NCI-H2171 (cell line): ENCODE results near the gene TTR.

Source experiments
- DNase-seq: peaks from one replicate; lab custom pipeline; 2025; lab: John Stamatoyannopoulos, UW

TTR gene

DNA sequence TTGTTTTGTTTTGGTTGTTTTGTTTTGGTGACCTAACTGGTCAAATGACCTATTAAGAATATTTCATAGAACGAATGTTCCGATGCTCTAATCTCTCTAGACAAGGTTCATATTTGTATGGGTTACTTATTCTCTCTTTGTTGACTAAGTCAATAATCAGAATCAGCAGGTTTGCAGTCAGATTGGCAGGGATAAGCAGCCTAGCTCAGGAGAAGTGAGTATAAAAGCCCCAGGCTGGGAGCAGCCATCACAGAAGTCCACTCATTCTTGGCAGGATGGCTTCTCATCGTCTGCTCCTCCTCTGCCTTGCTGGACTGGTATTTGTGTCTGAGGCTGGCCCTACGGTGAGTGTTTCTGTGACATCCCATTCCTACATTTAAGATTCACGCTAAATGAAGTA is at the start of gene TTR:
TTR (plus strand) TSS at position 250 of the 400 bp plus-strand sequence; CDS start at position 276, 26 bp downstream.
- no peak for DNase-seq

DNA sequence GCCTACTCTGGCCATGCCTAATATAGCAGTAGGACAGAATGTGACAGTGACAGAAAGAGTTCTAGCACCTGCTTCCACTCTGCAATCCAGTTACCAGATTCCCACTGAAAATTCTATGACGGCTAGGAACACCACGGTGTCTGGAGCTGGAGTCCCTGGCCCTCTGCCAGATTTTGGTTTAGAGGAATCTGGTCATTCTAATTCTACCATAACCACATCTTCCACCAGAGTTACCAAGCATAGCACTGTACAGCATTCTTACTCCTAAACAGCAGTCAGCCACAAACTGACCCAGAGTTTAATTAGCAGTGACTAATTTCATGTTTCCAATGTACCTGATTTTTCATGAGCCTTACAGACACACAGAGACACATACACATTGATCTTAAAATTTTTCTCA is 45.2 kb upstream of the TTR start:
- no peak for DNase-seq

DNA sequence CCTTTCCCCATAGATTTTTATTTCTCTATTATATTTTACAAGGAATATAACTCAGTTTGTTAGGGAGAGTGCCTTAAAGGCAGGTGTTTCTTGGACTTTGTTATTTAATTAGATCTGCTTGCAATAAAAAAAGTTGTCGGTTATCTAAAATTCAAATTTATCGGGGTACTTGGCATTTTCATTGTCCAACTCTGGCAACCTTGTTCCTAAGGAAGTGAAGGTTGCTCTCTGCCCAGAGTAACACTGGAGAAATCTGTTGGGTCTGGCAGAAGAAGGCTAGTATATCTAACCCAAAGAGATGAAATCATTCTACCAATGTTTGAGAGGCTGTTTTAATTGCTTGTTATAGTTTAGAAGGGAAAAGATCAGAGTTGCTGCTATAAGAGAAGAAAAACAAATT is 42.8 kb upstream of the TTR start:
- DNase-seq, result no peak

DNA sequence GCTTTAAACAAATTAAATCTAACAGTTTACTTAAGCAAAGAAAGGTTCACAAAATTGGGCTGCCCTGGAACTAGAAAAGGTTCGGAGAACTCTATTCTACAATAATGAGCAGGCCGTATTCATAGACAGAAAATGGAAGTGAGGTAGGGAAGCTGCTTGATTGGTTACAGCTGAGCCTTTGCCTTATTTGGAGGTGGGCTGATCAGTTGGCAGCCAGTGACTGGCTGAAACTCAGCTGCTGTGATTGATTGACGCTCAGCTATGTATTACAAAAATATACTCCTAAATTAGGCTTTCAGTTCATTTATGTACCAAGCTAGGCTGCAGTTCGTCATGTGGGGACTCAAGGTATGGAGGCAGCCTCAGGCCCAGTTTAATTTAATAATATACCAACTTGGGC is 42.3 kb upstream of the TTR start:
- DNase-seq, result no peak

DNA sequence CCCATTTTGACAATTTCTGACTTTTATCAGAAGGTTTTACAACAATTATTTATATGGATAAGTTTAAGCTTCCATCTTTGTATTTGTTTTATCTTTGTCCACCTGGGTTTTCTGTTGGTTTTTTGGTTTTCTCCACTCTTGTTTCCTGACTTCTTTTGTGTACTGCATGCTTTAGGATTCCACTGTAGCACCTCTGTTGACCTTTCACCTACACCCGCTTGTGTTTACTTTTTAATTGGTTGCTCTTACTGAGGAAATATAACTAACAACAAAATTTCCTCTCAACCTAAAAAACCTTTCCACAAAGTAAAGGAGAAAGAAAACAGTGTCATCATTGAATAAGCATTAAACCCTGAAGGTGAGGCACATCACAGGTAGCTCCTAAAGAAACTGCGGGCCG is 39.8 kb upstream of the TTR start:
- DNase-seq, result no peak

DNA sequence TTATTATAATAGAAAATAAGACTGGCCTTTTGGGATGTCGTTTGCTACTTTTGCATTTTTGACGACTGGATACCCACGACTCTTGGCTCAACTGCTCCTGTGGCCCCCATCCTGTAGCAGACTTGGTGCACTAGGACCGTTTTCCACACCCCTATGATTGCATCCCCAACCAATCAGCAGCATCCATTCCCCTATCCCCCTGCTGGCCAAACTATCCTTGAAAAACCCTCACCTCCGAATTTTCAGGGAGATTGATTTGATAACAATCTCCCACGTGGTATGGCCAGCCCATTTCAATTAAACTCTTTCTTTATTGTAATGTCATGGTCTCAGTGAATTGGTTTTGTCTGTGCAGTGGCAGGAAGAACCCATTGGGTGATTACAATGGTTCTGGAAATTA is 37.9 kb upstream of the TTR start:
- no peak for DNase-seq

DNA sequence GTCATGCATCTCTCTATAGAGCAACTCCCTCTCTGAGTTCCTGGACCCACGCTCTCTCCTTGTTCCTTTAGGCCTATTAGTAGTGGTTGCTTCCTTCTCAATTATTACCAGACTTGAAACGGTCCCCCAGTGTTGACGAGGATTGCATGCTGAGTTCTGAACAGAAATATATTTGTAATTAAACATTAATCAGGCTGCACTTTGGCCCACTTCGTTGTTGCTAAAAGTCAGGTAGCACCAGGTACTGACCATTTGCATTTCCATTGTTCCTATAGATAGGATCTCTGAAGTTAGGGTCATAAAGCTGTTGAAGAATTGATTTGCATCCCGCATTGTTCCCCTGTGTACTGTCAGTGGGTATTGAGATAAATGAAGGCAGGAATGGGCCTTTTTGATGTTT is 36.9 kb upstream of the TTR start:
- DNase-seq, result no peak

DNA sequence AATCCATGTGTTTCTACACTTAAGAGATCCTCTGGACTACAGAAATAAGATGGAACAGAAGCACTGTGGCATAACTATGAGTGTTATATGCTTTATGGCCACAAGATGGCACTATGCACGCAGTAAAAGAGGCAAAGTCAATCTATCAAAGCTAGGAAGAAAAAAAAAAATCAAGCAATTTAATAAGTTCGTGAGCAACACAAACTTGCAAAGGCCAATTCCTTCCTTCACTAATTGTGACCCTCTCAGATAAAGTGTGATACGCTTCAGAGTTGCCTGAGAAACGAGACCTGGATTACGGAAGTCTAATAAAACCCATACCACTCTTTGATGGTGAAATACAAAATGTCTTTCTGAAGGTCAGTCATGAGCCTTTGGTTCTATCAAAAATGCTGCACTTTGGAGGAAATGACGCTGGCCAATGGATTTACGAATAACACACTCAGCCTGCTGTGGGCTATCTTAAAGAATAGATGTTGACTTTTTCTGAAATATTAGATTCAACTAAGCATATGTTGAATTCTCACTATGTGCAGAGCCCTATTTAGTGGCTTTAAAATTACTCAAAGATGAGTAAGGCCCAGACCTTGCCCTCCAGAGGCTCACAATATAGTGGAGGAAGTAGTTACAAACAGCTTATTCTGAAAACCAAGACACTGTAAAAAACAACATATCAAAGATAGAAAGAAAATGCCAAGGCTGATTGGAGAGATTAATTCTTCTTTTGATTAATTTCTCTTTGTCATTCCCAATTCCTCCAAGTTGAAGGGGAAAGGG is 35.5 kb upstream of the TTR start:
- DNase-seq, result peak; percentile 40

DNA sequence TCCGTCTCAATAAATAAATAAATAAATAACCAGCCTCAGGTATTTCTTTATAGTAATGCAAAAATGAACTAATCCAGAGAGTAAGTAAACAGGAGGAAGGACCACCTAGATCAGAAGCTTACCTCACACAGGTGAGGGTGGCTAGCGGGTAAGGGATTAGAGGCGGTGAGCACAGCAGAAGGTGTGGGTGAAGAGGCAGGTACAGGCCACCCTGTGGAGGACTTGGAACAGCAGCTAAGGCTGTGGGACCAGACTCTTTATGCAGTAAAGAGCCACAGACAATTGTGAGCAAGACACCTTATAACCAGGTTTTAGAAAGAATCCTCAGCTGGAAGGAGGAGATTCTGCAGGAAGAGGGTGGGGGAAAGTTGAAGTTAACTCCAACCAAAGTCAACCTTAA is 34.2 kb upstream of the TTR start:
- DNase-seq, result no peak

DNA sequence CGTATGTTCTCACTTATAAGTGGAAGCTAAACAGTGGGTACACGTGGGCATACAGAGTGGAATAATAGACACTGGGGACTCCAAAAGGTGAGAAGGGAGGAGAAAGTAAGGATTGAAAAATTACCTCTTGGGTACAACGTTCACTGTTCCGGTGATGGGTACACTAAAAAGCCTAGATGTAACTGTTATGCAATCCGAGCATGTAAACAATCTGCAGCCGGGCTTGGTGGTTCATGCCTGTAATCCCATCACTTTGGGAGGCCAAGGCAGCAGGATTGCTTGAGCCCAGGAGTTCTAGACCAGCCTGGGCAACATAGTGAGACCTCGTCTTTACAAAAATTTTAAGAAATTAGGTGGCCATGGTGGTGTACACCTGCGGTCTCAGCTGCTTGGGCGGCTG is 33.1 kb upstream of the TTR start:
- no peak for DNase-seq

DNA sequence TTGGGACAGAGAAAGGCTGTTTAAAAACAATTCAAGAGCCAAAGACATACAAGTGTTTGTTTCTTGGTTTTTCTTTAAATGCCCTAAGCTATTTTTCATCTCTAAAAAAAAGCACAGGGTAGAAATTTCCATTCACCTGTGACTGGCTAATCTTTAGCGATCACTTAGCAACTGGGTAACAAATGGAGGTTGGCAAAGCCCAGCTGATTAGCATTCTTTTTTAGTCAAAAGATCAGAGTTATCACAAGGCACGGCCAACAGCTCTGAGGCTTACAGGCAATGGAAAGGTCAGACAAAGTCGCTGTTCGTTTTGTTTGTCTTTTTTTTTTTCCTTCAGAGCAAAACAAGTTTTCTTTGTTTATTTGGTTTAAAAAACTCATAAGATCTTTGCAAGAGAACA is 29.0 kb upstream of the TTR start:
- DNase-seq, result no peak

DNA sequence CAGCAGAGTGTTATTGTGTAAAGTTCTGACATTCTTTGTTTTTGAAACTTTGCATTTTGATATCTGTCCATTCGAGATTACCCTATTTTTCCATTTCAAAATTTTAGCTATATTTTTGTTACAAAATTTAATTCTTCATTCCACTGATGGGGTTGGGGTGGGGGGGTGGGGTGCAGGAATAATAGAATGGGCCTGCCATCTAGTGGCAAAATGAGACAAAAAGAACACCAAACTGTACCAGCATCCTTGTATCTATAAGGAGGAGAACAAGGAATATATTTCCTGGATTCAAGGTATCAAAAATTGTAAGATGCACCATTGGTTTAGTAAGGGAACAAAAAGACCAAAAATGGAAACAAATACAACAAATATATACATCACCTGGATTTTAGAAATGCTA is 27.9 kb upstream of the TTR start:
- no peak for DNase-seq

DNA sequence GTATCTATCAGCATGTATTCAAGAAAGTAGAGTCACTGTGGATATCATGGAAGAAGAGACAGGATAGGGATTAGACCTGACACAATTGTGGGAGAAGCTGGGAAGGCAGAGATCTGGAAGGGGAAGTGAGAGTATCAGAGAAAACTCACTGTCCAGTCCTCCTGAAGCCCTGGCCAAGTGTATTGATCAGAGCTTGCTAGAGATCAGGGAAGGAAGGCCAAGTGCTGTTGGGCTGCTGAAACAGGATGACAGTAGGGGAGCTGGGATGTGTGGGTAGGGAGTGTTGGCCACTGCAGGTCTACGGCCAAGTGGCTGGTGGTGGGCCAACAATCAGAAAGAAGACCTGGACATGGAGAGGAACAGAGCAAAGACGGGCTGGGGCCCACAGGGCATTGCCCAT is 26.3 kb upstream of the TTR start:
- no peak for DNase-seq

DNA sequence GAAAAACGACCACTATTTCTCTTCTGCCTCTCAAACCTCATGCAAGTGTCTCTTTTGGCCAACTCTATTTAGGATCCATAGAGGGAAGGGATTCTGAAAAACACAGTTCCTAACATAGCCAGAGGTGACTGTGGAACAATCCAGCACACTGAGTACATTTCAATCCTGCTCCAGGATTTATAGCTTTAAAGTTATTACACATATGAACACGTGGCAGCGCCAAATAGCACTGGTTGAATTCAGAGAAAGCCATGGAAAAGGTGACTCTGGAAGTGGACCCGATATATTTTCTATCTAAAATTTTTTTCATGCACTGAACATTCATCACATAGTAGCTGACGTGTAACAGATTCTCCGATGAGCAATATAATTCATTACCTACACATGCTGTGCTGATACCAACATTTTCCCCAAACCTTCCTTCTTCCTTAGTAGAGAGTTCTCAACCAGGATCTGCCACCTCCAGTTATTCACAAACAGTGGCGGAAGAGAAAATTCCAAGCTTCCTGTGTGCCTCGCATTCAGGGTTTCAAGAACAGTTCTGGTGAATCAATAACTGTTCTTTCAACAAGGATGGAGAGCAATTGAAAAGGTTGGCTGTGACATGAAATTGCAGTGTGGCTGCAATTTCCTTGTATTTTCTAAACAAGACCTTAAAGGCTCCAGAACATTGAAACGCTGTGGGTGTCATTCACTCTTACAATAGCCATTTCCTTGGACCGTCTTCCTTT is 25.7 kb upstream of the TTR start:
- no peak for DNase-seq

DNA sequence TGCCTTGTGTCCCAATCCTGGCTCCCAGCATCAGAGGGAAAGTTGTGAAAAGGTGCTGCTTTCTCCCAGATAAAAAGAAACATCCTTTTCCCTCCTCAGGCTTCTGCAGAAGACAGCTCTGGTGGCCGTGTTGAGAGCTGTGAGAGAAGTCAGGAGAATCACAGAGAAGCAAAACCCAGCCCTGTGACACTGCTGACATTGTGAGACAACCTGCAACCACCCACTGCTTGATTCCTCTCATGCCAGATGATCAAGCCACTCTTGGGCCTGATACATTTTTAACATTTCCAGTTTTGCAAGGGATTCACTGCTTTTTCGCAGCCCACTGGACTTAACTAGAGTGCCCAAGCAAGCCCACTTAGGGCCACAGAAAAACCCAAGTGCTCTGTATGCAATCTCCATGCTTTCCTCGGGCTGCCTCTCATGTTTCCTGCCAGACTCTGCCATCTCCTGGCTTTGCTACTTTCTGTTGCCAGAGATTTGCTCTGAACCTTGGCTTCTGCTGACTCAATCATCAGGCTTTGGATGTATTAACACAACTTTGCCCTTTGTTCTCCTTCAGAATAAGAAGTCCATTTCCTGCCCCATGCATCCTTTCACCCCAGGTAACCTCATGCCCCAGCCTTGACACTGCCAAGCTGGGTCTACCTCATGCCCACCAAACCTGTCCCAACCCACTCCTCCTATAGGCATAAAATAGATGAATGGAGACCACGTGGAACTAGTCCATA is 24.9 kb upstream of the TTR start:
- no peak for DNase-seq

DNA sequence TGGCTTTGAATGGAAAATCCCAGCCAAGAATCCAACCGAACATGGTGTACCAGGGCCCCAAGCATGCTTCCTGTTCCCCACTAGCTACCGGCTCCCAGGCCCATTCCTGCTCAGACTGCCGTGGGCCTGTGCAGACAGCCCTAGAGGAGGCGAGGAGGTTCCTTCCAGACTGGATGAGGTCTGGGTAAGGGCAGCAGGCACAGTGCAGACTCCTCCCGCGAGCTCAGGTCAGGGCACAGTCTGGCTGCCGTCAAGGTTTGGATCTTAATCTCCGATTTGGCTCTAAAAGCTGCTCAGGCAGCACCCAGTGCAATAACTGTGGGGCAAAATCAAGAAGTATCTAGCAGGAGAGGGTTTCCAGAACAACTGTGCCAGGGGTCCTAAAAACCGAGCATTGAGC is 19.3 kb upstream of the TTR start:
- DNase-seq, result no peak

DNA sequence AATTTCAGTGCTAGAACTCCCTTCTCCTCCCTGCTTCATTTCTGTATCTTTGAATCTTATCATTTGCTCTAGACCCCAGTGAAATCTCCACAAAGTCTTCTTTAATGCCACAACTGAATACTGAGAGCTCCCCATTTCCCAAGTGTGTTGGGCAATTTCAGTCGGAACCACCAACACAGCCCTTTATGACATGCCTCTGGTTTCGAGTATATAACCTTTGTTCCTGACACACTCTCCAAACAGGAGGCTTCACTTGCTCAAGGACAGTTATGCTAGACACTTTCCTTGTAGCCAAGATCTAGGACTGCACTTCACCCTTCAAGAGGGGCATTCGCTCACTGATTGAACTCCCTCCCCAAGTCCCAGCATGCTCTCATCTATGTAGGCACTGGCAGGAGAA is 18.6 kb upstream of the TTR start:
- no peak for DNase-seq

DNA sequence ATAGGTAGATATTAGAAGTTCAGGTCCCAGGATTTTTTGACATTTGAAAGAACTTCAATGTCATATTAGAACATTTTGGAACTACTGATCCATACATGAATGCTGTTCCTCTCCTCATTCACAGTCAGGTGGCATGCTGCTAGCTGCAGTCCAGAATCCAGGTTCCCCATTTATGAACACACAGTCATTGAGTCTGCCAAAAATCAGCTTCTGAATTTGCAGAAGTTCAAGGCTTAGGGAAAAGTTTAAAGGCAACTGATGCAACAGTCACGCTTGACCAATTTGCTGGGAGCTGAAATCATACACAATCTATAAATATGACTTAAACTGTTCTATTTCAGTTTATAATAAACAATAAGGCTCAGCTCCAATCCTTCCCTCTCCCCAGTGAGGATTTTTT is 17.3 kb upstream of the TTR start:
- no peak for DNase-seq

DNA sequence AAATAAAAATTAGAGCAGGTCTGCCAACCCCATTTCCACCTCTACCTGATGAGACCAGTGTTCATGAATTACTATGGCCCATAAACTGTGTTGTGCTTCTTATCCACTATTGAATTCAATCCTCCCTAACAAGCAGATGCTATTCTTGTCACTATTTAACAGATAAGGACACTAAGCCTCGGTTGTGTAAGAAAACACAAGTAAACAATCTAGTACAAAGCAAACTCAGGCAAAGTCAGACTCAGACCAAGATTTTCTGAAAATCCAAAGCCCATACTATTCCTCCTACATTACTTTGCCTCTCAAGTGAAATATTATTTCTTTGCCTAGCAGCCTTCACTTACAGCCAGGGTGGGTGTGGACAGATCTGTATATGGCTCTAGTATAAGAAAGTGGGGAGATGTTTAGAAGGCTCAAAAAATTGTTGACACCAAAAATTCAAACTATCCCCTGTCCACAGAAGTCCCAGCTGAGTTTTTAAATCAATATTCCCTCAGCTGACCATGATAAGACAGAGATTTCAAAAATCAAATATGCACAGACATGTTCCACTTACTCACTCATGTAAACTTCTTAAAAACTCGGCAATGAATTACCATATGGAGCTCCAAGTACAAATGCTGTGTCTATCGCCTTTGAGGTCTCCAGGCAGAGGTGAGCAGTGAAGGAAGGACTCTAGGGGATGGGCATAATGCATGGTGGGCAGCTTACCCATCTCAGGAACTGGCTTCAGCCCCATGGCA is 16.0 kb upstream of the TTR start:
- no peak for DNase-seq

DNA sequence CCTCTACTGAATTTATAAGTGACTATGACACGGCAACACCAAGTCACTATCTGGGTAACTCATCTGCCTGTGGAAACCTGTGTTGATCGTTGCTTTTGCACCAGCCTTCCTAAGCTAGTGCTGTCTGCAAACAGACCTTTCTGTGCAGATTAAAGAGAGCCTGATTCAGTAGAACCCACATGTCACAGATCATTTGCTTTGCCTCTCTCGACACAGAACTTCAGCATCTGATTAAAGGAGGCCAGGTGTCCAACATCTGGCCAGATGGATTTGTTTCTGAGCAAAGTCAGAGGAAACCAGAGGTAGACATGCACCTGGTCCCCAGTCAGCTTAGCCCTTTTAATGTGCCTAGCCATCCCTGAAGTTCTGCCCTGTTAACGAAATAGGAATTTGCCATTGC is 15.0 kb upstream of the TTR start:
- DNase-seq, result no peak

DNA sequence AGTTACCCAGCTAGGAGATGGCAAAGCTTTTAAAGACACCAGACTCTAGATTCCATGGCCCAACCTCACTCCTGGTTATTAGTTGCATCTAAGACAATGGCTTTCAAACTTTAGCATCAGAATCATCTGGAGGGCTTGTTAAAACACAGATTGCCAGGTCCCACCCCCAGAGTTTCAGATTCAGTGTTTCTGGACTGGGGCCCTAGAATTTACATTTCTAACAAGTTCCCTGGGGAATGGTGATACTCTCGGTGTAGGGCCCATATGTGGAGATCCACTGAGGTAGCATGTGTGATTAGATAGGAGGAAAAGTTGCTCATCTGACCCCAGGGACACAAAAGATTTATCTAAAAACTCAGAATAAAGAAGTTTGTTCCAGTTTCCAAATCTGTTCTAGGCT is 14.5 kb upstream of the TTR start:
- no peak for DNase-seq

DNA sequence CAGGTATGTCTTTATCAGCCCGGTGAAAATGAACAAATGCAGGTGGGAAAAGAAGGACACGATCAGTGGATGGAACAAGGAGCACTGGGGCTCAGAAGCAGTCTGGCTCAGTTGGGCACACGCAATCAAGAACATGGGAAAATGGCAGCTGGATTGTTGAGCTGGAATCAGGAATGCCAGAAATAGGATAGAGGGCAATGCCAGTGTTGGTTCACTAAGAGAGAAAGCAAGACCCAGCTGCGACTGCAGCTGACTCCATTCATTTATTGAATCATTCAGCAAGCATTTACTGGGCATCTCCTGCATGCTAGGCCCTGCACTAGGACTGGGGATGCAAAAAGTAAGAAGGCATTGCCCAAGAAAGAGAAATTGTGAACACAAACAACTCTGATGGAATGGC is 13.6 kb upstream of the TTR start:
- DNase-seq, result no peak
